Measurements from ENCODE around the gene NIM1K. TPM values are rescaled to one million over a fixed set of nuclear protein-coding genes. Genes with fewer than 3 reads are reported as not detected.

The NIM1K gene
- total and polyA plus RNA-seq, 2 of the 13 experiments (the other 11 are each of a cell fraction or from before 2014, with no cell fraction given), result 0.04 TPM; not detected in 1

GRCh38 chr5:43313035-43313853 is 121.2 kb downstream of the NIM1K start, which contains the start of gene HMGCS1 (continued):
- TF ChIP-seq ZNF280B (CRISPR knock-in tag; IDR thresholded peaks at IDR 0.05; ENCODE audit: borderline replicate concordance), result no peak; the same call in 1 of the 2 replicates
- peak; percentile 29; the same call in 1 of the 2 replicates for TF ChIP-seq NFKB2 (CRISPR knock-in tag; IDR thresholded peaks at IDR 0.05; ENCODE audit: borderline replicate concordance)
- TF ChIP-seq ZBTB3 (CRISPR knock-in tag; IDR thresholded peaks at IDR 0.05; ENCODE audit: borderline replicate concordance, low read depth), result no peak
- peak; percentile 98 for TF ChIP-seq PHF8 (CRISPR knock-in tag; IDR thresholded peaks at IDR 0.05)
- no peak; the same call in 1 of the 2 replicates for TF ChIP-seq ZNF12 (CRISPR knock-in tag; IDR thresholded peaks at IDR 0.05)
- TF ChIP-seq MIXL1 (CRISPR knock-in tag; IDR thresholded peaks at IDR 0.05), result no peak
- no peak for TF ChIP-seq ZNF644 (CRISPR knock-in tag; IDR thresholded peaks at IDR 0.05; ENCODE audit: low read depth)
- TF ChIP-seq BHLHE40 (IDR thresholded peaks at IDR 0.05; ENCODE audit: low read length), result peak; percentile 93
- TF ChIP-seq, protein P1, sequence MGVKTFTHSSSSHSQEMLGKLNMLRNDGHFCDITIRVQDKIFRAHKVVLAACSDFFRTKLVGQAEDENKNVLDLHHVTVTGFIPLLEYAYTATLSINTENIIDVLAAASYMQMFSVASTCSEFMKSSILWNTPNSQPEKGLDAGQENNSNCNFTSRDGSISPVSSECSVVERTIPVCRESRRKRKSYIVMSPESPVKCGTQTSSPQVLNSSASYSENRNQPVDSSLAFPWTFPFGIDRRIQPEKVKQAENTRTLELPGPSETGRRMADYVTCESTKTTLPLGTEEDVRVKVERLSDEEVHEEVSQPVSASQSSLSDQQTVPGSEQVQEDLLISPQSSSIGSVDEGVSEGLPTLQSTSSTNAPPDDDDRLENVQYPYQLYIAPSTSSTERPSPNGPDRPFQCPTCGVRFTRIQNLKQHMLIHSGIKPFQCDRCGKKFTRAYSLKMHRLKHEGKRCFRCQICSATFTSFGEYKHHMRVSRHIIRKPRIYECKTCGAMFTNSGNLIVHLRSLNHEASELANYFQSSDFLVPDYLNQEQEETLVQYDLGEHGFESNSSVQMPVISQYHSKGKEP (CRISPR knock-in tag; IDR thresholded peaks at IDR 0.05), result 0 out of 2 replicates have a peak, but pooled peaks have one; percentile 30
- TF ChIP-seq CAMTA2 (CRISPR knock-in tag; IDR thresholded peaks at IDR 0.05; ENCODE audit: borderline replicate concordance), result peak; percentile 72; the same call in 1 of the 2 replicates
- TF ChIP-seq, protein P2, sequence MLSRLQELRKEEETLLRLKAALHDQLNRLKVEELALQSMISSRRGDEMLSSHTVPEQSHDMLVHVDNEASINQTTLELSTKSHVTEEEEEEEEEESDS (CRISPR knock-in tag; IDR thresholded peaks at IDR 0.05; ENCODE audit: borderline replicate concordance), result no peak
- TF ChIP-seq ZNF138 (CRISPR knock-in tag; IDR thresholded peaks at IDR 0.05; ENCODE audit: low read depth), result peak; percentile 94
- TF ChIP-seq, protein P3, sequence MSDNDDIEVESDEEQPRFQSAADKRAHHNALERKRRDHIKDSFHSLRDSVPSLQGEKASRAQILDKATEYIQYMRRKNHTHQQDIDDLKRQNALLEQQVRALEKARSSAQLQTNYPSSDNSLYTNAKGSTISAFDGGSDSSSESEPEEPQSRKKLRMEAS (IDR thresholded peaks at IDR 0.05), result peak; percentile 79
- TF ChIP-seq, protein P4, sequence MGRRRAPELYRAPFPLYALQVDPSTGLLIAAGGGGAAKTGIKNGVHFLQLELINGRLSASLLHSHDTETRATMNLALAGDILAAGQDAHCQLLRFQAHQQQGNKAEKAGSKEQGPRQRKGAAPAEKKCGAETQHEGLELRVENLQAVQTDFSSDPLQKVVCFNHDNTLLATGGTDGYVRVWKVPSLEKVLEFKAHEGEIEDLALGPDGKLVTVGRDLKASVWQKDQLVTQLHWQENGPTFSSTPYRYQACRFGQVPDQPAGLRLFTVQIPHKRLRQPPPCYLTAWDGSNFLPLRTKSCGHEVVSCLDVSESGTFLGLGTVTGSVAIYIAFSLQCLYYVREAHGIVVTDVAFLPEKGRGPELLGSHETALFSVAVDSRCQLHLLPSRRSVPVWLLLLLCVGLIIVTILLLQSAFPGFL (CRISPR knock-in tag; IDR thresholded peaks at IDR 0.05), result no peak
- TF ChIP-seq ZNF430 (CRISPR knock-in tag; IDR thresholded peaks at IDR 0.05), result peak; percentile 77; the same call in 1 of the 2 replicates
- TF ChIP-seq HOXA9 (CRISPR knock-in tag; IDR thresholded peaks at IDR 0.05; ENCODE audit: borderline replicate concordance), result peak; percentile 70; the same call in 1 of the 2 replicates
- no peak; the same call in 1 of the 2 replicates for TF ChIP-seq FOXO1 (CRISPR knock-in tag; IDR thresholded peaks at IDR 0.05)
- no peak for TF ChIP-seq ZNF780A (CRISPR knock-in tag; IDR thresholded peaks at IDR 0.05)
- no peak for TF ChIP-seq ZSCAN20 (CRISPR knock-in tag; IDR thresholded peaks at IDR 0.05; ENCODE audit: borderline replicate concordance)
- peak; percentile 99 for TF ChIP-seq ZFX (CRISPR knock-in tag; IDR thresholded peaks at IDR 0.05; ENCODE audit: low read depth)
- no peak for TF ChIP-seq ZNF878 (CRISPR knock-in tag; IDR thresholded peaks at IDR 0.05)
- TF ChIP-seq, protein P5, sequence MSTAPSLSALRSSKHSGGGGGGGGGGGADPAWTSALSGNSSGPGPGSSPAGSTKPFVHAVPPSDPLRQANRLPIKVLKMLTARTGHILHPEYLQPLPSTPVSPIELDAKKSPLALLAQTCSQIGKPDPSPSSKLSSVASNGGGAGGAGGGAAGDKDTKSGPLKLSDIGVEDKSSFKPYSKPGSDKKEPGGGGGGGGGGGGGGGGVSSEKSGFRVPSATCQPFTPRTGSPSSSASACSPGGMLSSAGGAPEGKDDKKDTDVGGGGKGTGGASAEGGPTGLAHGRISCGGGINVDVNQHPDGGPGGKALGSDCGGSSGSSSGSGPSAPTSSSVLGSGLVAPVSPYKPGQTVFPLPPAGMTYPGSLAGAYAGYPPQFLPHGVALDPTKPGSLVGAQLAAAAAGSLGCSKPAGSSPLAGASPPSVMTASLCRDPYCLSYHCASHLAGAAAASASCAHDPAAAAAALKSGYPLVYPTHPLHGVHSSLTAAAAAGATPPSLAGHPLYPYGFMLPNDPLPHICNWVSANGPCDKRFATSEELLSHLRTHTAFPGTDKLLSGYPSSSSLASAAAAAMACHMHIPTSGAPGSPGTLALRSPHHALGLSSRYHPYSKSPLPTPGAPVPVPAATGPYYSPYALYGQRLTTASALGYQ (CRISPR knock-in tag; IDR thresholded peaks at IDR 0.05), result no peak
- TF ChIP-seq ZNF496 (CRISPR knock-in tag; IDR thresholded peaks at IDR 0.05; ENCODE audit: insufficient replicate concordance), result no peak
